Keratinocyte (primary cell): ENCODE results near the gene FGFR2. TPM values are rescaled to one million over a fixed set of nuclear protein-coding genes. Genes with fewer than 3 reads are reported as not detected.

Experiments used
- DNase-seq: peaks from one replicate; pipeline ENCODE4 v3.0.0-alpha.2; 2011; ENCODE audit warnings: low read depth, missing footprints, low spot score
- FAIRE-seq: peaks from 2 replicates; lab custom pipeline; 2011; peaks lifted over from hg19 to GRCh38; lab: Jason Lieb, UNC
- H2AFZ ChIP-seq: 2 replicates; pipeline ENCODE4 v1.6.0; 2012; ENCODE audit warnings: low read length, control low read depth, inconsistent platforms; ENCODE audit not compliant: control insufficient read depth
- H3K27ac ChIP-seq: 2 replicates; pipeline ENCODE4 v1.5.1; 2011; ENCODE audit warnings: low read length; ENCODE audit not compliant: control insufficient read depth, insufficient read depth
- H3K27me3 ChIP-seq: 3 replicates; pipeline ENCODE4 v1.6.0; 2011; ENCODE audit warnings: low read length; ENCODE audit not compliant: control insufficient read depth, insufficient read depth; ENCODE audit errors: extremely low read depth
- H3K36me3 ChIP-seq, 2 experiments: 2 replicates in 1 of 2; 3 replicates in 1 of 2; pipeline ENCODE4 v1.5.1; 2011; ENCODE audit warnings: low read length in 2 of 2, mild to moderate bottlenecking in 1 of 2; ENCODE audit not compliant: control insufficient read depth in 2 of 2, insufficient read depth in 2 of 2; ENCODE audit errors: extremely low read depth in 1 of 2
- H3K4me1 ChIP-seq: 3 replicates; pipeline ENCODE4 v1.5.1; 2011; ENCODE audit warnings: low read length; ENCODE audit not compliant: control insufficient read depth, insufficient read depth; ENCODE audit errors: extremely low read depth
- H3K4me2 ChIP-seq: 3 replicates; pipeline ENCODE4 v1.6.0; 2011; ENCODE audit warnings: low read depth, low read length; ENCODE audit not compliant: control insufficient read depth, insufficient read depth; ENCODE audit errors: extremely low read depth
- H3K4me3 ChIP-seq, 3 experiments: fragments of 200-600 bp in 1 of 3; sonication (generic) in 1 of 3; 2 replicates in 2 of 3; 3 replicates in 1 of 3; pipeline ENCODE4 v1.5.1; 2011 to 2016; ENCODE audit warnings: low read length in 3 of 3, mild to moderate bottlenecking in 3 of 3, control low read depth in 2 of 3, inconsistent platforms in 1 of 3, low read depth in 1 of 3, mixed read lengths in 1 of 3, mixed run types in 1 of 3, moderate library complexity in 1 of 3; ENCODE audit not compliant: control insufficient read depth in 2 of 3, insufficient read depth in 2 of 3; ENCODE audit errors: extremely low read depth in 1 of 3
- H3K79me2 ChIP-seq: 2 replicates; pipeline ENCODE4 v1.6.0; 2012; ENCODE audit warnings: low read length; ENCODE audit not compliant: control insufficient read depth, insufficient read depth
- H3K9ac ChIP-seq: 3 replicates; pipeline ENCODE4 v1.6.0; 2011; ENCODE audit warnings: low read length; ENCODE audit not compliant: control insufficient read depth, insufficient read depth; ENCODE audit errors: extremely low read depth
- H3K9me1 ChIP-seq: 3 replicates; pipeline ENCODE4 v1.6.0; 2011; ENCODE audit warnings: low read length; ENCODE audit not compliant: control insufficient read depth, insufficient read depth; ENCODE audit errors: extremely low read depth
- H3K9me3 ChIP-seq: 2 replicates; pipeline ENCODE4 v1.5.1; 2012; ENCODE audit warnings: low read depth, low read length; ENCODE audit not compliant: control insufficient read depth
- H4K20me1 ChIP-seq: 3 replicates; pipeline ENCODE4 v1.6.0; 2011; ENCODE audit warnings: low read length; ENCODE audit not compliant: control insufficient read depth, insufficient read depth; ENCODE audit errors: extremely low read depth
- EZH2 ChIP-seq: IDR thresholded peaks from one replicate; pipeline ENCODE4 v1.6.1; 2012; ENCODE audit warnings: inconsistent platforms, mild to moderate bottlenecking, low read length, moderate library complexity
- dilution Hi-C: fragments of 300-500 bp; cut with MboI; formaldehyde crosslinking; loops from one replicate; pipeline ENCODE4 v1.7.0; 2020; ENCODE audit warnings: low sequenced_read_pairs; ENCODE audit not compliant: extremely low pct_ligation_motif_present
- polyA plus RNA-seq, 5 experiments: library from polyadenylated mRNA; depleted of rRNA in 3 of 5; stranded (reverse) in 3 of 5; stranded (forward) in 1 of 5; unstranded in 1 of 5; fragments of >200 nt; gene quantifications; 1 replicate in 1 of 5; 2 replicates in 3 of 5; 3 replicates in 1 of 5; pipeline versions ENCODE4 v1.2.1 to v1.2.3, GENCODE V29; 2011 to 2012; ENCODE audit warnings: missing spikeins in 2 of 5, low read depth in 1 of 5, low replicate concordance in 1 of 5
- TF ChIP-seq, protein P1 (sequence below), 3 experiments: IDR thresholded peaks in 1 of 3; conservative IDR thresholded peaks in 1 of 3; optimal IDR thresholded peaks in 1 of 3; 2 replicates in 2 of 3; 3 replicates in 1 of 3; pipeline versions ENCODE3 to v1.5.1; 2011; ENCODE audit warnings: low read length in 3 of 3, mild to moderate bottlenecking in 3 of 3, moderate library complexity in 2 of 3, control low read depth in 1 of 3, inconsistent platforms in 1 of 3; ENCODE audit not compliant: insufficient read depth in 2 of 3; ENCODE audit errors: extremely low read depth in 1 of 3

Gene FGFR2
- polyA plus RNA-seq, 1 donor (not counting 4 experiments of a cell fraction or from before 2014, with no cell fraction given) = 20.6 TPM

DNA sequence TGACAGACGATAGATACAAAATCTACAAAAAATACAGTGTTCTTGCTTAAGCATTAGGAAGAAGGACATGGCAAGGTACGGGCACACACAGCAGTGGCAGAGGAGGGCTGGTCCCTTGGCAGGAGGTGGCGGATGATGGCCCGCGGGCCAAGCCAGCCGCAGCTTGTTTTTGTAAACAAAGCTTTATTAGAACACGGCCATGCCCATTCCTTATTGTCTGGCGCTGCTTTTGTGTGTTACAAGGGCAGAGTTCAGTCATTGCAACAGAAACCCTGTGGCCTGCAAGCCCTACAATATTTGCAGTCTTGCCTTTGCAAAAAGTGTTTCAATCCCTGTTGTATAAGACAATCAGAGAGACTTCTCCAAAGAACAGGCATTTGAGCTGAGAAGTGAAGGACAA lies 30.7 kb downstream of the FGFR2 start:
- no peak overlapping the region for H3K9ac ChIP-seq
- no peak overlapping the region for H2AFZ ChIP-seq
- no peaks in the 10 kb centered on the region for H3K27me3 ChIP-seq
- H3K4me2 ChIP-seq = no peak overlapping the region
- no peaks in the 10 kb centered on the region for H3K9me1 ChIP-seq
- no peaks in the 10 kb centered on the region for H4K20me1 ChIP-seq
- DNase-seq (no peak), FAIRE-seq (no peak)
- no peak for TF ChIP-seq EZH2
- TF ChIP-seq, protein P1, sequence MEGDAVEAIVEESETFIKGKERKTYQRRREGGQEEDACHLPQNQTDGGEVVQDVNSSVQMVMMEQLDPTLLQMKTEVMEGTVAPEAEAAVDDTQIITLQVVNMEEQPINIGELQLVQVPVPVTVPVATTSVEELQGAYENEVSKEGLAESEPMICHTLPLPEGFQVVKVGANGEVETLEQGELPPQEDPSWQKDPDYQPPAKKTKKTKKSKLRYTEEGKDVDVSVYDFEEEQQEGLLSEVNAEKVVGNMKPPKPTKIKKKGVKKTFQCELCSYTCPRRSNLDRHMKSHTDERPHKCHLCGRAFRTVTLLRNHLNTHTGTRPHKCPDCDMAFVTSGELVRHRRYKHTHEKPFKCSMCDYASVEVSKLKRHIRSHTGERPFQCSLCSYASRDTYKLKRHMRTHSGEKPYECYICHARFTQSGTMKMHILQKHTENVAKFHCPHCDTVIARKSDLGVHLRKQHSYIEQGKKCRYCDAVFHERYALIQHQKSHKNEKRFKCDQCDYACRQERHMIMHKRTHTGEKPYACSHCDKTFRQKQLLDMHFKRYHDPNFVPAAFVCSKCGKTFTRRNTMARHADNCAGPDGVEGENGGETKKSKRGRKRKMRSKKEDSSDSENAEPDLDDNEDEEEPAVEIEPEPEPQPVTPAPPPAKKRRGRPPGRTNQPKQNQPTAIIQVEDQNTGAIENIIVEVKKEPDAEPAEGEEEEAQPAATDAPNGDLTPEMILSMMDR (optimal IDR thresholded peaks at IDR 0.05 in 1 of 3, IDR thresholded peaks at IDR 0.05 in 1 of 3, conservative IDR thresholded peaks at IDR 0.05 in 1 of 3; ENCODE audit: extremely low read depth in 1 of 3, insufficient read depth in 2 of 3, low read length in 3 of 3) = no peak
- H3K36me3 ChIP-seq = peaks cover 0 to 2% of the 10 kb centered on the region in 2 experiments
- dilution Hi-C loops = no loop called here
- H3K79me2 ChIP-seq = peaks cover 50% of the 10 kb centered on the region
- H3K4me3 ChIP-seq = no peak overlapping the region
- H3K9me3 ChIP-seq = no peaks in the 10 kb centered on the region
- H3K4me1 ChIP-seq = peaks cover 6% of the 10 kb centered on the region
- H3K27ac ChIP-seq = no peak overlapping the region

DNA sequence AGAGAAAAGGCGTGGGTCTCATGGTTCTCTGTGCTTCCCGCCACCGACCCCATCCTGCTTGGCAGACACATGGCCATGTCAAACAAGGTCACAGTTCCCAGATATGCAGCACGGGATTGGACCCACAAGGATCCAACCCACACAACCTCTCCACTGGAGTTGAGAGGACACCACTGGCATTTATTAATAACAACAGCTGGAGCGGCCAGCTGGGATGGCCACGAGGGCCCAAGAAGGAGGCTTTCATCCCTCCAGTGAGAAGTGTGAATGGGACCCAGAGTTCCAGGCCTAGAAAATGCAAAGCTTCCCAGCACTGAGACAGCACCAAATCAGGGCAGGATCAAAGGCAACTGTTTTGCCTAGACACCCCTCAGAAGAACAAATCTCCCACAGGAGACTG lies 31.5 kb downstream of the FGFR2 start:
- H3K9me3 ChIP-seq = no peaks in the 10 kb centered on the region
- no peak overlapping the region for H3K4me3 ChIP-seq
- no peaks in the 10 kb centered on the region for H3K27me3 ChIP-seq
- DNase-seq (no peak), FAIRE-seq (no peak)
- H3K4me1 ChIP-seq = peaks cover 4% of the 10 kb centered on the region
- H4K20me1 ChIP-seq = no peaks in the 10 kb centered on the region
- no peak overlapping the region for H3K9ac ChIP-seq
- dilution Hi-C loops = no loop called here
- H3K36me3 ChIP-seq = peaks cover 0 to 2% of the 10 kb centered on the region in 2 experiments
- no peak overlapping the region for H2AFZ ChIP-seq
- no peak overlapping the region for H3K4me2 ChIP-seq
- H3K79me2 ChIP-seq = peaks cover 44% of the 10 kb centered on the region
- H3K27ac ChIP-seq = no peak overlapping the region
- H3K9me1 ChIP-seq = no peaks in the 10 kb centered on the region
- no peak for TF ChIP-seq EZH2
- TF ChIP-seq, protein P1 (optimal IDR thresholded peaks at IDR 0.05 in 1 of 3, IDR thresholded peaks at IDR 0.05 in 1 of 3, conservative IDR thresholded peaks at IDR 0.05 in 1 of 3; ENCODE audit: extremely low read depth in 1 of 3, insufficient read depth in 2 of 3, low read length in 3 of 3) = no peak
